HepG2 (cell line): ENCODE results near the gene DGUOK. TPM values are rescaled to one million over a fixed set of nuclear protein-coding genes. Genes with fewer than 3 reads are reported as not detected.

Experiments
- ATAC-seq: fragments of 200-7000 bp; cut with Tn5 transposase; 3 replicates; pipeline ENCODE4 v1.9.1; 2020; ENCODE audit warnings: mild to moderate bottlenecking, moderate library complexity
- BruUV-seq: library from RNA; stranded (reverse); fragments of 400-500 nt; replicated peaks from 2 replicates; lab custom pipeline; 2021; lab: Mats Ljungman, UMichigan
- CTCF ChIA-PET: fragments of 300-600 bp; formaldehyde crosslinking; extraction: SDS; loops from one replicate; lab custom pipeline; 2021; ENCODE audit warnings: low total read pairs, inconsistent platforms, low intra/inter-chr PET ratio; lab: Yijun Ruan, JAX
- POLR2A ChIA-PET: fragments of 350-600 bp; sonication (Branson Sonifier 250); formaldehyde crosslinking; loops from one replicate; lab custom pipeline; 2020; ENCODE audit warnings: antibody characterized with exemption, inconsistent platforms; lab: Yijun Ruan, JAX
- DNase-seq: peaks from one replicate; pipeline ENCODE4 v3.0.0-alpha.2; 2015; ENCODE audit warnings: low spot score
- FAIRE-seq: peaks from 3 replicates; lab custom pipeline; 2011; peaks lifted over from hg19 to GRCh38; lab: Jason Lieb, UNC
- H2AFZ ChIP-seq: one replicate; pipeline ENCODE4 v1.6.1; 2011; ENCODE audit warnings: low read length, inconsistent platforms
- H3K27ac ChIP-seq: fragments of 300-600 bp; 3 replicates; pipeline ENCODE4 v1.8.0; 2011; ENCODE audit warnings: mixed run types, mild to moderate bottlenecking, mixed read lengths, low read length, inconsistent platforms; ENCODE audit not compliant: insufficient read depth; ENCODE audit errors: extremely low read length
- H3K27me3 ChIP-seq, 2 experiments: fragments of 200-600 bp in 1 of 2; 2 replicates in 1 of 2; 3 replicates in 1 of 2; pipeline versions ENCODE4 v1.6.0 to v1.8.0; 2011; ENCODE audit warnings: low read length in 2 of 2, mild to moderate bottlenecking in 2 of 2, moderate library complexity in 2 of 2, inconsistent platforms in 1 of 2; ENCODE audit not compliant: insufficient read depth in 2 of 2, control insufficient read depth in 1 of 2
- H3K36me3 ChIP-seq, 2 experiments: fragments of 200-600 bp in 1 of 2; replicated peaks in 1 of 2; 2 replicates in 1 of 2; 3 replicates in 1 of 2; pipeline versions ENCODE4 v1.5.1 to v1.8.0; 2011; ENCODE audit warnings: low read length in 2 of 2, inconsistent platforms in 1 of 2; ENCODE audit not compliant: insufficient read depth in 2 of 2, control insufficient read depth in 1 of 2
- H3K4me1 ChIP-seq: 2 replicates; pipeline ENCODE4 v1.5.1; 2012; ENCODE audit warnings: low read length, inconsistent platforms; ENCODE audit not compliant: insufficient read depth
- H3K4me2 ChIP-seq: 2 replicates; pipeline ENCODE4 v1.6.0; 2011; ENCODE audit warnings: low read depth, low read length, inconsistent platforms
- H3K4me3 ChIP-seq, 3 experiments: fragments of 200-600 bp in 1 of 3; sonication (generic), shearing (Covaris generic) in 1 of 3; replicated peaks in 1 of 3; 2 replicates each; pipeline ENCODE4 v1.5.1; 2011 to 2016; ENCODE audit warnings: low read length in 3 of 3, inconsistent platforms in 2 of 3, low read depth in 2 of 3, mild to moderate bottlenecking in 2 of 3, control low read depth in 1 of 3, mixed read lengths in 1 of 3; ENCODE audit not compliant: insufficient read depth in 1 of 3
- H3K79me2 ChIP-seq: one replicate; pipeline ENCODE4 v1.6.1; 2011; ENCODE audit warnings: low read length, inconsistent platforms; ENCODE audit not compliant: insufficient read depth
- H3K9ac ChIP-seq: 2 replicates; pipeline ENCODE4 v1.6.0; 2011; ENCODE audit warnings: mild to moderate bottlenecking, low read depth, low read length, inconsistent platforms; ENCODE audit not compliant: insufficient read depth
- H3K9me3 ChIP-seq: 2 replicates; pipeline ENCODE4 v1.5.1; 2012; ENCODE audit warnings: mild to moderate bottlenecking, low read length
- H4K20me1 ChIP-seq: 2 replicates; pipeline ENCODE4 v1.6.0; 2011; ENCODE audit warnings: inconsistent platforms, mild to moderate bottlenecking, low read length, moderate library complexity; ENCODE audit not compliant: insufficient read depth
- ARNTL ChIP-seq: sonication (generic); formaldehyde crosslinking; IDR thresholded peaks from 2 replicates; pipeline ENCODE4 v1.4.0; 2020; ENCODE audit warnings: mild to moderate bottlenecking, missing genetic modification reagents
- BRCA1 ChIP-seq: sonication (generic); formaldehyde crosslinking; IDR thresholded peaks from 2 replicates; pipeline ENCODE4 v1.4.0; 2020; ENCODE audit warnings: missing genetic modification reagents
- FOXJ3 ChIP-seq: sonication (generic); formaldehyde crosslinking; IDR thresholded peaks from 2 replicates; pipeline ENCODE4 v1.4.0; 2020; ENCODE audit warnings: missing genetic modification reagents, mild to moderate bottlenecking, borderline replicate concordance
- THAP11 ChIP-seq: IDR thresholded peaks from 2 replicates; pipeline ENCODE4 v1.6.1; 2016; ENCODE audit warnings: missing biosample characterization, missing genetic modification reagents
- ZNF20 ChIP-seq: sonication (generic); formaldehyde crosslinking; IDR thresholded peaks from 2 replicates; pipeline ENCODE4 v1.4.0; 2020; ENCODE audit warnings: mild to moderate bottlenecking, moderate library complexity, missing genetic modification reagents
- ZNF644 ChIP-seq: IDR thresholded peaks from 2 replicates; pipeline ENCODE4 v1.6.1; 2016; ENCODE audit warnings: low read depth
- ZNF703 ChIP-seq: sonication (generic); formaldehyde crosslinking; IDR thresholded peaks from 2 replicates; pipeline ENCODE4 v1.5.1; 2020; ENCODE audit warnings: missing genetic modification reagents, mild to moderate bottlenecking, moderate library complexity, borderline replicate concordance
- ZNF724P ChIP-seq: sonication (generic); formaldehyde crosslinking; IDR thresholded peaks from 2 replicates; pipeline ENCODE4 v1.8.0; 2022; ENCODE audit warnings: missing genetic modification reagents, borderline replicate concordance
- ZNF792 ChIP-seq: IDR thresholded peaks from 2 replicates; pipeline ENCODE4 v1.6.1; 2016
- WGBS: methylation state at CpG from one replicate; pipeline ENCODE4 v1.1.6; 2017; ENCODE audit warnings: low lambda C conversion rate; 5-methylcytosine and 5-hydroxymethylcytosine counted together
- in situ Hi-C: cut with HindIII; loops from 2 replicates; pipeline ENCODE4 v1.10.0; 2017; ENCODE audit warnings: low pct_unique_long_range_greater_than_20kb; ENCODE audit not compliant: extremely low pct_ligation_motif_present
- intact Hi-C: fragments of 100-400 bp; cut with micrococcal nuclease; formaldehyde crosslinking; loops from one replicate; pipeline ENCODE4 v1.10.0; 2022; ENCODE audit not compliant: unreplicated experiment
- polyA plus RNA-seq, 8 experiments: library from polyadenylated mRNA; depleted of rRNA in 3 of 8; stranded (reverse) in 7 of 8; unstranded in 1 of 8; fragments of >200 nt; fragmentation: Illumina TruSeq in 4 of 8; extraction: Trizol in 4 of 8; gene quantifications; 2 replicates each; pipeline versions ENCODE4 v1.2.1 to v1.2.3, GENCODE V29; 2011 to 2016; ENCODE audit warnings: low read depth in 4 of 8, missing spikeins in 1 of 8, mixed read lengths in 1 of 8; ENCODE audit not compliant: insufficient read depth in 1 of 8
- total RNA-seq, 5 experiments: library from RNA; depleted of rRNA; stranded (reverse); fragments of >200 nt; fragmentation: Illumina TruSeq; extraction: Trizol; gene quantifications; 2 replicates each; pipeline ENCODE4 v1.2.3, GENCODE V29; 2016; ENCODE audit warnings: low read depth in 1 of 5

Gene DGUOK
- total and polyA plus RNA-seq, 2 of the 13 experiments (the other 11 are each of a cell fraction or from before 2014, with no cell fraction given), result 105 to 137 TPM

DNA sequence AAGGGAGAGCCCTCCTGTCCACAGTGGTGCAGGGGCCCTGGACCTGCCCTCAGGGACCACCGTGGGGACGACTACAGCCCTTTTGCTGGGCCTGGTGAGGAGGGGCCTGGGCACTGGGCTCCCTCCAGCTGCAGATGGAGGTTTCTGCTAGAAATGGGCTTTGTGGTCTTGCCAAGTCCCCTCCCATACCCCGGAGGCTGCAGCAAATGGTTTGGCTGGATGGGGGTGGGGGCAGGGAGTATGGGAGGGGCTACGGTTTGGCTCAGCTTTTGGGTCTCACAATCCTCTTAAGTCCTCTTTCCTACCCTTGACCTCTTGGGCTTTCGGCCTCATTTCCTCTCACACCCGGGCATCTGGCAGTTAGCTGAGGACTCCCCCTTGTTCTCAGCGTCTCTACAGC lies 79.8 kb downstream of the DGUOK start:
- Histone ChIP-seq H3K9ac (no peak overlapping the region), H4K20me1 (peaks cover 8% of the 10 kb centered on the region; the same call in 1 of the 2 replicates), H3K4me2 (no peak overlapping the region), H3K4me1 (peaks cover 17% of the 10 kb centered on the region), H2AFZ (no peak overlapping the region)
- WGBS, result 99% methylated on average over 6 of the region's 7 CpGs
- ATAC-seq (no peak), FAIRE-seq (no peak), DNase-seq (no peak)
- CTCF ChIA-PET, result no interaction called here
- POLR2A ChIA-PET, result no interaction called here
- no peak for TF ChIP-seq ZNF20 (CRISPR knock-in tag)
- TF ChIP-seq, all 625 proteins: peak for 0
- Histone ChIP-seq H3K36me3 (peaks cover 15 to 35% of the 10 kb centered on the region in 2 experiments), H3K27me3 (no peaks in the 10 kb centered on the region), H3K27ac (no peak overlapping the region), H3K4me3 (no peak overlapping the region), H3K9me3 (no peaks in the 10 kb centered on the region), H3K79me2 (peaks cover 7% of the 10 kb centered on the region)
- BruUV-seq, result no TSS peak
- intact Hi-C loops, result no loop called here
- in situ Hi-C loops, result no loop called here

DNA sequence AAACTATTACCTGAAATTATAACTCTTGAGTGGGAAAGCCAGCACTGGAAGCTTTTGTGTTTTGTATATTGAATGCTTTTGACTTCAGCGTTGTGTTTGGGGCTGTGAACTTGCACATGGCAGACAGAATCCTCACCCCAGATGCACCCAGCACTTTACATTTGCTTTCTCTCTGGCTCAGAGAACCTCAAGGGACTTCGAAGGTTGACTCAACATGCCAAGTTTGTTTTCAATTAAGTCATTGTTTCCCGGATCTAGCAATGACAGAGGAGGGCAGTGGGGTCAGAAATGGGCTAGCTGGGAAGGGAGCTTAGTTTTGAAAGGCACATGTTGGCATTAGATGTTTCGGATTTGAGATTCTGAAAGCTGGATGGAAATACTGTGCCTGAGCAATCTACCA lies 80.4 kb downstream of the DGUOK start:
- no peak overlapping the region for H3K9ac ChIP-seq
- H2AFZ ChIP-seq, result no peak overlapping the region
- in situ Hi-C loops, result no loop called here
- H3K79me2 ChIP-seq, result peaks cover 7% of the 10 kb centered on the region
- FAIRE-seq (no peak), DNase-seq (no peak), ATAC-seq (no peak)
- no peaks in the 10 kb centered on the region for H3K9me3 ChIP-seq
- peaks cover 5% of the 10 kb centered on the region; the same call in 1 of the 2 replicates for H4K20me1 ChIP-seq
- ChIA-PET POLR2A (no interaction called here), CTCF (no interaction called here)
- peaks cover 18% of the 10 kb centered on the region for H3K4me1 ChIP-seq
- H3K27me3 ChIP-seq, result no peaks in the 10 kb centered on the region
- WGBS, result 73% methylated on average over 4 of the region's 4 CpGs
- peaks cover 15 to 35% of the 10 kb centered on the region in 2 experiments for H3K36me3 ChIP-seq
- TF ChIP-seq ZNF644 (CRISPR knock-in tag), result no peak
- no peak for TF ChIP-seq ZNF792 (CRISPR knock-in tag)
- no peak for TF ChIP-seq THAP11 (CRISPR knock-in tag)
- no peak for TF ChIP-seq BRCA1 (CRISPR knock-in tag)
- TF ChIP-seq ZNF724P, result no peak
- TF ChIP-seq ZNF703, result no peak
- no peak for TF ChIP-seq ARNTL (CRISPR knock-in tag)
- no peak for TF ChIP-seq FOXJ3 (CRISPR knock-in tag)
- no peak overlapping the region for H3K4me3 ChIP-seq
- intact Hi-C loops, result no loop called here
- BruUV-seq, result no TSS peak
- no peak overlapping the region for H3K4me2 ChIP-seq
- H3K27ac ChIP-seq, result no peak overlapping the region
